Activated CD8-positive, alpha-beta memory T cell treated with anti-CD3 and anti-CD28 coated beads for 4 hours (primary cell): Measurements from ENCODE around the gene RAMP3.

Experiments
- DNase-seq, 2 donors: peaks; one replicate each; pipeline ENCODE4 v3.0.0-alpha.2; 2020; ENCODE audit warnings: low read depth in 2 of 2

The RAMP3 gene

GRCh38 chr7:45180084-45180986 is 22.7 kb downstream of the RAMP3 start:
- DNase-seq: no peak

- no peak for DNase-seq
Observed at GRCh38 chr7:45181286-45181960, 23.8 kb downstream of the RAMP3 start.

- DNase-seq: no peak
Observed at GRCh38 chr7:45181991-45182855, 24.6 kb downstream of the RAMP3 start.

GRCh38 chr7:45182856-45183710 is 25.5 kb downstream of the RAMP3 start:
- DNase-seq: no peak

- DNase-seq: no peak
Observed at GRCh38 chr7:45183711-45184210, 26.2 kb downstream of the RAMP3 start.

GRCh38 chr7:45184326-45185027 is 26.9 kb downstream of the RAMP3 start:
- DNase-seq: no peak

GRCh38 chr7:45185028-45185863 is 27.7 kb downstream of the RAMP3 start:
- no peak for DNase-seq

- DNase-seq: no peak
Observed at GRCh38 chr7:45185864-45186250, 28.3 kb downstream of the RAMP3 start.

GRCh38 chr7:45186261-45186813 is 28.7 kb downstream of the RAMP3 start:
- no peak for DNase-seq

- no peak for DNase-seq
Observed at GRCh38 chr7:45187089-45187945, 29.7 kb downstream of the RAMP3 start.

GRCh38 chr7:45187946-45188411 is 30.4 kb downstream of the RAMP3 start:
- no peak for DNase-seq

- DNase-seq: no peak
Observed at GRCh38 chr7:45188736-45189135, 31.1 kb downstream of the RAMP3 start.

GRCh38 chr7:45189151-45189970 is 31.8 kb downstream of the RAMP3 start:
- DNase-seq: no peak

- DNase-seq: no peak
Observed at GRCh38 chr7:45190406-45191165, 33.0 kb downstream of the RAMP3 start.

GRCh38 chr7:45191396-45191795 is 33.8 kb downstream of the RAMP3 start:
- no peak for DNase-seq

- DNase-seq: no peak
Observed at GRCh38 chr7:45192621-45193041, 35.0 kb downstream of the RAMP3 start.
